NT2/D1 (cell line): ENCODE measurements around the gene LONP2.

ENCODE experiments used
- YY1 ChIP-seq: IDR thresholded peaks from 2 replicates; pipeline ENCODE4 v1.6.1; 2011; ENCODE audit not compliant: insufficient read length, insufficient read depth
- ZNF274 ChIP-seq: IDR thresholded peaks from 2 replicates; pipeline ENCODE4 v1.6.1; 2011; ENCODE audit warnings: mild to moderate bottlenecking, low read depth, low read length

GRCh38 chr16:48299471-48299870 is 55.4 kb downstream of the LONP2 start:
- TF ChIP-seq ZNF274 (no peak), YY1 (no peak)
